Dermis microvascular lymphatic vessel endothelial cell (primary cell): ENCODE data around the gene QRSL1. TPM values are rescaled to one million over a fixed set of nuclear protein-coding genes. Genes with fewer than 3 reads are reported as not detected.
"Not testable (repeated sequence)": the region's sequence is repeated elsewhere in the genome, so short reads cannot be mapped to it uniquely, and the experiment has no call there.

Experiments used
- DNase-seq, 2 donors: peaks; one replicate each; pipeline versions ENCODE4 v3.0.0 to v3.0.0-alpha.2; 2010; ENCODE audit warnings: low read depth in 2 of 2
- total RNA-seq: library from RNA; depleted of rRNA; stranded (reverse); fragments of >200 nt; gene quantifications from 2 replicates; pipeline ENCODE4 v1.2.1, GENCODE V29; 2014

QRSL1 gene
- total RNA-seq, 1 donor from 2014 or later = 8.2 TPM

GRCh38 chr6:106622412-106622811 lies 7.0 kb upstream of the QRSL1 start:
- DNase-seq = no peak

GRCh38 chr6:106623039-106623438 lies 6.3 kb upstream of the QRSL1 start:
- DNase-seq = no peak

DNA sequence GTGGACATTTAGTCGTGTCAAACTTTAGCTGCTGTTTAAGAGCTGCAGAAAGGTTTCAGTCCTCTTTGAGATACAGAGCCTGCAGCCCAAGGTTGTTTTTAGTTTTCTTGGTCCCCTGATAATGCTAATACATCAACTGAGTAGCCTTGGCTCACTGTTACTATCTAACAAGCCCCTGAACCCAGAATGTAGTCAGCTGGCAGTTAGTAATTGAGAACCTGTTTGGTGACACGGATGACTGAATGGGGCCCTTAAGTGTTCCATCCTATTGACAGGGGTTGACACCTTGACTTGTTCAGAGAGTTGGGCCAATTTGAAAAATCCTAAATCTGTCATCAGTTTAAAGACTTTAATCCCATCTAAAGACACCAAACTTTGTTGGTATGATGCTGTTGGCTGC lies 2.9 kb upstream of the QRSL1 start:
- no peak for DNase-seq

DNA sequence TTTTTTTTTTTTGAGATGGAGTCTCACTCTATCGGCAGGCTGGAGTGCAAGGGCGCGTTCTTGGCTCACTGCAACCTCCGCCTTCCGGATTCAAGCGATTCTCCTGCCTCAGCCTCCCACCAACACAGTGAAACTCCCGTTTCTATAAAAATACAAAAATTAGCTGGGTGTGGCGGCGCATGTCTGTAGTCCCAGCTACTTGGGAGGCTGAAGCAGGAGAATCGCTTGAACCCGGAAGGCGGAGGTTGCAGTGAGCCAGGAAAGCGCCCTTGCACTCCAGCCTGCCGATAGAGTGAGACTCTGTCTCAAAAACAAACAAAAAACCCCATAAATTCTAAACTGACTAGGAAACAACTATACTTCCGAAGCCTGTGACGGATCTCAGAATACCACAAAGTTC lies 1.6 kb upstream of the QRSL1 start:
- not testable (repeated sequence) for DNase-seq

DNA sequence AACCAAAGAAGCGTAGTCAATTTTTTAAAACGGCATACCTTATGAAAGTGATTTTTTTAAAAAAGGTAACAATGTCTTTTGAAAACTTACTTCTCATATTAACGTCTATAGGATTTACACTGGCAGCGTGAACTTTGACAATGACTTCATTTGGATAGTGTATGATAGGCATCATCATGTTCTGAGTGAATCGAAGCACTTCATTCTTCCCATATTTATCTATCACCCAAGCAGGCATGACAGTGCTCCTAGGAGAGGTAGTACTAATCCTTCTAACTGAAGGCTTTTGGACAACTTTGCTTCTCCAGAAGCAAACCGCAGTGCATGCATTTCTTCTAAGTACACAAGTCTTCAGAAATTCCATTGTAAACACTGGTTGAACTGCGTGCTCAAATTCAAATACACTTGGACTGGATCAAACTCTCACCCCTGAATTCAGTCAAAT lies 698 bp upstream of the QRSL1 start:
- no peak for DNase-seq

DNA sequence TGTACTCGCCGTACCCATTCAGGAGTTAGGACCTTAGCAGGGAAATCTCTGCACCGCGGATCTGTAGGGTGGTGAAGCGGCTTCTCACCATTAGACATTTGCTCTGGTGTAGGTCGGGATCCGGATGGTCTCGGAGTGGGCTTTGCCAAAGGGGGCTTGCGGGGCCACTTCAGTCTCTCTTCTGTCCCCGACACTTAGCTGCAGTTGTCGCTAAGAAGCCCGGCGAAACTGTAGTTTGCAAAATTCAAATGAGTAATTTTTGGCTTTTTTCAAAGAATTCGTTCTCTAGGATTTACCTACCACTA lies 433 bp downstream of the QRSL1 start:
- DNase-seq = no peak

GRCh38 chr6:106630366-106630765 lies 988 bp downstream of the QRSL1 start:
- DNase-seq = no peak

GRCh38 chr6:106631346-106631745 lies 2.0 kb downstream of the QRSL1 start:
- no peak for DNase-seq

DNA sequence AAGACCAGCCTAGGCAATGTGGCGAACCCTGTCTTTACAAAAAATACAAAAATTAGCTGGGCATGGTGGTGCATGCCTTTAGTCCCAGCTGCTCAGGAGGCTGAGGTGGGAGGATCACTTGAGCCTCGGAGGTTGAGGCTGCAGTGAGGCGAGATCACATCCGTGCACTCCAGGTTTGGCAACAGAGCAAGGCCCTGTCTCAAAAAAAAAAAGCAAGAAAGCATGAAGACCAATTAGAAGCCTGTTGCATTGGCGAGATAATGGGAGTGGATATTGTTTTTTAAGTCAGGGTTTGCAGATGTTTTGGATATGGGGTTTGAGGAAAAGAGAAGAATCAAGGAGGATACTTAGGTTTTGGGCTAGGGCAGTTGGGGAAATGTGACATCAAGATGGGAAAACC lies 5.2 kb downstream of the QRSL1 start:
- no peak for DNase-seq

GRCh38 chr6:106637051-106637716 lies 7.8 kb downstream of the QRSL1 start:
- no peak for DNase-seq

- no peak for DNase-seq
Observed at GRCh38 chr6:106637717-106638341, 8.5 kb downstream of the QRSL1 start.

DNA sequence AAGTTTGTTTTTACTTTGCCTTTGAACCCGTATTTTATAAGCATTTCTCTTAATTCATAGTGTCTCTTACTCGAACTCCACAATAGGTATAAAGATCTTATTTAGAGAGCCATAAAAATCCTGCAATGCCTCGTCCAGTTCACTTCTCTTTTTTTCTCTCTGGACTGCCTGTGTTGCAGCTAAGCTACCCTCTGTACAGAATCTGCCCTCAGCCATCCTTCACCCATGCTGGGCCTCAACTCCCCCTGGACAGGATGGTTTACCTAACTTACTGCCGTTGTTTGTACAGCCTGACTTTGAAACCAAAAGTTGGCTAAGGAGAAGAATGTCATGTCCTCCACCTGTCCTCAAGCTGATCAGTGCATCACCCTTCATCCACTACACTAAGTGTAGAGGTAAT lies 10.4 kb downstream of the QRSL1 start:
- no peak for DNase-seq

- no peak for DNase-seq
Observed at GRCh38 chr6:106642476-106642875, 13.1 kb downstream of the QRSL1 start.

- no peak for DNase-seq
Observed at GRCh38 chr6:106643061-106643460, 13.7 kb downstream of the QRSL1 start.

DNA sequence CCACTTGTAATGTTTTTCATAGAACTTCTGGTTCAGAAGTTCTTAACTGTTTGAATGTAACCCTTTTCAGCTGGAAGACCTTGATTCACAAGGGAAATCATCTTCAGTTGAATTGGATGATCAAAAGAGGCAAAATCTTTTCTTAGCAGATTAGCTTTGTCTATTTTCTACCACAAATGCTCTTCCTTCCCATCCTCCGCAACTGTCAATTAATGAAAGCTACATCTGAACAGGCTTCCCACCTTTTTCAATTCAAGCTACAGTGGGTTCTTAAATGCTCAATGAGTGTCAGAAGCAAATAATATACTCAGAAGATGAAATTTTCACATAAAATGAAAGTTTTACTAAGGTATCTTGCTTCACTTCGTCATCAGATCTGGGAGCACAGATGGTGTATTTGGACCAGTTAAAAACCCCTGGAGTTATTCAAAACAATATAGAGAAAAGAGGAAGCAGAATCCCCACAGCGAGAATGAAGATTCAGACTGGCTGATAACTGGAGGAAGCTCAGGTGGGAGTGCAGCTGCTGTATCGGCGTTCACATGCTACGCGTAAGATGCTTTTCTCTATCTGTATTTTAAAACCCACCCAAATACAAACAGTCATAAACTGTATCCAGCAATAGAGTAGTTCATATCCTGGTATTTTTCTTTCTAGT lies 19.4 kb downstream of the QRSL1 start:
- DNase-seq = no peak

DNA sequence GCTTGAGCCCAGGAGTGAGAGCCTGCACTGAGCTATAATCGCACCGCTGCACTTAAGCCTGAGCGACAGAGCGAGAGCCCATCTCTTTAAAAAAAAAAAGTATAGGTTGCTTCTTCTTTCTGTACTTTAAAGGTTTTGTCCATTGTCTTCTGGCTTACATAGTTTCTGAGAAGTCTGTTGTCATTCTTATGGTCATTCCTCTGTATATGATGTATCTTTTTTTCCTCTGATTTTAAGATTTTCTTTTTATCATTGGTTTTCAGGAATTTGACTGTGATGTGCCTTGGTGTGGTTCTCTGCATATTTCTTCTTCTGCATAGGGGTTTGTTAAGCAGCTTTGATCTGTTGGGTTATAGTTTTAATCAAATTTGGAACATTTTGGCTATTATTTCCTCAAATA lies 29.1 kb downstream of the QRSL1 start:
- DNase-seq = no peak

DNA sequence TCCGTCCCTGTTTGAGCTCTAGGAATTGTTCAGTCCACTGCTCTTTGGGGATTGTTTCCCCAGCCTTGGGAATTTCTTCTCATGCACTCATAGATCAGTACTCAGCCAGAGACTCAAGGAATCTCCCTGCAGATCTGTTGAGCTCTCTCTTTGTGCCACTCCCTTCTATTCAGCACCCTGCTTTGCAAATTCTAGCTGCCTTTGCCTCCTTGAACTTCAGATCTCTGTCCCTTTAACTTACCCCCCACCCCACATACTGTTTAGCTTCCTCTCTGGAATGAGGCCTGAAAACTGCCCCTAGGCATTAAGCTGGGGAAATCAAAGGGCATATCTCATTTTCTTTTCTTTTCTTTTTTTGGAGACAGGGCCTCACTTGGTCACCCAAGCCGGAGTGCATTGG lies 30.5 kb downstream of the QRSL1 start:
- DNase-seq = no peak

DNA sequence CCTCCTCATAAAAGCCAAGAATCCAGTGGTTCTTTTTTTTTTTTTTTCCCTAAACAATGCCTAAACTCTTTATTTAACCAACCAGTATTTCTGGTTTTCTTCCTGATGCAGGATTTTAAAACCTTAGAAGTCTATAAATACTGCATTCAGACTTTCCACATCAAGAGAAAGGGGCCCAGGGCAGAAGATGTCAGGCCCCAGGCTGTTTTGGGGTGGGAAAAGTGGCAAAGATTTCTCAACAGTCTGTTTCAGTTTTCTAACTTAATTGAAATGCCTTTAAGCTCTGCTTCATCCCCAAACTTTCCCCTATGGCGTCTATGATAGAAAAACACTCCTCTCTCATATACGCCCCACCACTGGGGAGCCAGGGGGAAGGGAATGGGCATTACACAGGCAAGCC lies 33.1 kb downstream of the QRSL1 start:
- no peak for DNase-seq

GRCh38 chr6:106666282-106667021 lies 37.1 kb downstream of the QRSL1 start:
- DNase-seq = no peak

- DNase-seq = no peak
Observed at GRCh38 chr6:106667022-106667402, 37.6 kb downstream of the QRSL1 start.

GRCh38 chr6:106670236-106670635 lies 40.9 kb downstream of the QRSL1 start:
- DNase-seq = no peak

GRCh38 chr6:106671651-106672050 lies 42.3 kb downstream of the QRSL1 start:
- no peak for DNase-seq
